ENCODE measurements around the gene SMOC1.

Gene SMOC1

DNA sequence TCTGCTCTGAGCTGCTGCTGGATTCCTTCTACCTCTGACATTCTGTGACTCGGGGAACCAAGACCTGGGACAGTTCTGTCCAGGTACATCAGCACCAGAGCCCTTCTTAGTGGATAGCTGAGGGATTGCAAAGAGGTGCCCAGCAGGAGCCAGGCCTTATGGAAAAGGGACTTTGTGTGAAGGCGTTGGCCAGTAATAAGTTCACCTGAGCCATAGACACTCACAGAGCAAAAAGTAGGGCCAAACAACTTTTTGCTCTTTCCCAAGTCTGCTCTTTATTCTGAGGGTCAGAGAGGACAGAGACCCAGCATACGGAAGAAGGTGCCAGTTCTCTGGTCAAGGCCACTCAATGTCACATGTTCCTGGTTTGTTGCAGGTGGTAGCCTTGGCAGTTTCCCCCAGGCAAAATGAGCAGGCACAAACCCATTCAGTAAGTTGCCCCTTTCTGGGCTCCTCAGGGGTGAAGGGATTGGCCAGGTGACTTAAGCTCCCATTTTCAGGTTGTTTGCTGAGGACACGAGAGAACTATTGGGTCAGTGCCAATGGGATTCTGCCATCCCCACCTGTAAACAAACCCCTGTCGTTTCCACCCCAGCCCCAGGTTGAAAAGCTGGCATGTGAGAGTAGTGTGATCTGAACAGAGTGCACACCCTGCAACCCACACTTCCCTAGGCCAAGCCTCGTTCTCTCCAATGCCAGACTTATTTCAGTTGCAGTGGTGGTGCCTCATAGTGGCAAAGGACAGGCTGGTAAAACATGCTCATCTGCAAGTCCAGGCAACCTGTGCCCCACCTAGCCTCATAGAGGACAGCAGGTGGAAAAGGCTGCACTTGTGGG lies 150.3 kb downstream of the SMOC1 start:
- no peaks in the 10 kb centered on the region for H3K9me3 ChIP-seq (ENCODE audit: insufficient read depth, low read length, severe bottlenecking)
- H4K20me1 ChIP-seq (ENCODE audit: insufficient read depth, low read length), result 0 out of 2 replicates have a peak, but pooled peaks cover 2% of the 10 kb centered on the region
- no peaks in the 10 kb centered on the region for H3K36me3 ChIP-seq (ENCODE audit: insufficient read depth, low read length)
- DNase-seq, result no peak
- H3K27me3 ChIP-seq (ENCODE audit: insufficient read depth, low read length, poor library complexity), result no peaks in the 10 kb centered on the region
- no peak overlapping the region for H3K4me2 ChIP-seq (ENCODE audit: insufficient read depth, low read length)
- no peak overlapping the region for H3K27ac ChIP-seq (ENCODE audit: low read length)
- H3K4me3 ChIP-seq (ENCODE audit: low read depth in 1 of 2, low read length in 2 of 2), result no peak overlapping the region
- ATAC-seq (ENCODE audit: insufficient read depth, low read depth), result no peak
- no peaks in the 10 kb centered on the region for H3K4me1 ChIP-seq (ENCODE audit: insufficient read depth, low read length)
- H3K79me2 ChIP-seq (ENCODE audit: insufficient read depth, low read length), result no peaks in the 10 kb centered on the region
- TF ChIP-seq EZH2 (IDR thresholded peaks at IDR 0.05; ENCODE audit: borderline replicate concordance, low read depth, low read length, severe bottlenecking), result no peak
- TF ChIP-seq, protein P1, sequence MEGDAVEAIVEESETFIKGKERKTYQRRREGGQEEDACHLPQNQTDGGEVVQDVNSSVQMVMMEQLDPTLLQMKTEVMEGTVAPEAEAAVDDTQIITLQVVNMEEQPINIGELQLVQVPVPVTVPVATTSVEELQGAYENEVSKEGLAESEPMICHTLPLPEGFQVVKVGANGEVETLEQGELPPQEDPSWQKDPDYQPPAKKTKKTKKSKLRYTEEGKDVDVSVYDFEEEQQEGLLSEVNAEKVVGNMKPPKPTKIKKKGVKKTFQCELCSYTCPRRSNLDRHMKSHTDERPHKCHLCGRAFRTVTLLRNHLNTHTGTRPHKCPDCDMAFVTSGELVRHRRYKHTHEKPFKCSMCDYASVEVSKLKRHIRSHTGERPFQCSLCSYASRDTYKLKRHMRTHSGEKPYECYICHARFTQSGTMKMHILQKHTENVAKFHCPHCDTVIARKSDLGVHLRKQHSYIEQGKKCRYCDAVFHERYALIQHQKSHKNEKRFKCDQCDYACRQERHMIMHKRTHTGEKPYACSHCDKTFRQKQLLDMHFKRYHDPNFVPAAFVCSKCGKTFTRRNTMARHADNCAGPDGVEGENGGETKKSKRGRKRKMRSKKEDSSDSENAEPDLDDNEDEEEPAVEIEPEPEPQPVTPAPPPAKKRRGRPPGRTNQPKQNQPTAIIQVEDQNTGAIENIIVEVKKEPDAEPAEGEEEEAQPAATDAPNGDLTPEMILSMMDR (IDR thresholded peaks at IDR 0.05; ENCODE audit: borderline replicate concordance, extremely low read depth, low read length, poor library complexity, severe bottlenecking), result no peak
- no peak overlapping the region for H2AFZ ChIP-seq (ENCODE audit: low read depth, low read length)
- no peak overlapping the region for H3K9ac ChIP-seq (ENCODE audit: low read depth, low read length)

DNA sequence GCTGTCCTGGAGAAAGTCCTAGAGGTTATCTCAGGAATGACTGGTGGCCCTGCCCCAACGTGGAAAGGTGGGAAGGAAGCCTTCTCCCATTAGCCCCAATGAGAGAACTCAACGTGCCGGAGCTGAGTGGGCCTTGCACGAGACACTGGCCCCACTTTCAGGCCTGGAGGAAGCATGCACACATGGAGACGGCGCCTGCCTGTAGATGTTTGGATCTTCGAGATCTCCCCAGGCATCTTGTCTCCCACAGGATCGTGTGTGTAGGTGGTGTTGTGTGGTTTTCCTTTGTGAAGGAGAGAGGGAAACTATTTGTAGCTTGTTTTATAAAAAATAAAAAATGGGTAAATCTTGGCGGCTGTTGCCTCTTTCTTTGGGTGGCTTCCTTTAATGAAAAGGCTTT lies 152.8 kb downstream of the SMOC1 start:
- H3K36me3 ChIP-seq (ENCODE audit: insufficient read depth, low read length), result no peaks in the 10 kb centered on the region
- no peaks in the 10 kb centered on the region for H3K27me3 ChIP-seq (ENCODE audit: insufficient read depth, low read length, poor library complexity)
- H3K27ac ChIP-seq (ENCODE audit: low read length), result no peak overlapping the region
- H3K79me2 ChIP-seq (ENCODE audit: insufficient read depth, low read length), result no peaks in the 10 kb centered on the region
- no peak overlapping the region for H3K4me3 ChIP-seq (ENCODE audit: low read depth in 1 of 2, low read length in 2 of 2)
- H3K4me2 ChIP-seq (ENCODE audit: insufficient read depth, low read length), result no peak overlapping the region
- ATAC-seq (ENCODE audit: insufficient read depth, low read depth) (no peak), DNase-seq (no peak)
- H3K9ac ChIP-seq (ENCODE audit: low read depth, low read length), result no peak overlapping the region
- no peaks in the 10 kb centered on the region for H3K9me3 ChIP-seq (ENCODE audit: insufficient read depth, low read length, severe bottlenecking)
- H3K4me1 ChIP-seq (ENCODE audit: insufficient read depth, low read length), result no peaks in the 10 kb centered on the region
- no peak overlapping the region for H2AFZ ChIP-seq (ENCODE audit: low read depth, low read length)
- H4K20me1 ChIP-seq (ENCODE audit: insufficient read depth, low read length), result no peaks in the 10 kb centered on the region
- no peak for TF ChIP-seq EZH2 (IDR thresholded peaks at IDR 0.05; ENCODE audit: borderline replicate concordance, low read depth, low read length, severe bottlenecking)

DNA sequence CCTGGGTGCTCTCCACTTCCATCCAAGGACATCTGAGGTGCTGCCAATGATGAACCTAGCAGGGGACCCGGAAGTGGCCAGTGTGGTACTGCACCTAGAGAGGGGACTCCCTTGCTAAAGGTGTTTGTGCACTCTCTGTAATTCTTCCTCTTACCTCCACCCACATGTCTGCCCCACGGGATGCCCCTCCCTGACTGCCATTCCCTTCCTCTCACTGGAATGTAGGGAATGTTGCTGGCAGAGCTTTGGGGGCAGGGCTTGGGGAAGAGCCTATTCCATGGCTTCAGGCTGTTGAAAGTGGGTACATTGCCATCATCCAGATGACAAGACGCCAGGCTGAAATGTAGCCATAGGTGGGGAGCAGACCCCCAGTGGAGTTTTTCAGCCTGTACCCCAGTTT lies 153.2 kb downstream of the SMOC1 start:
- ATAC-seq (ENCODE audit: insufficient read depth, low read depth), result no peak
- no peak overlapping the region for H3K4me2 ChIP-seq (ENCODE audit: insufficient read depth, low read length)
- H3K27ac ChIP-seq (ENCODE audit: low read length), result no peak overlapping the region
- H3K79me2 ChIP-seq (ENCODE audit: insufficient read depth, low read length), result no peaks in the 10 kb centered on the region
- H3K9me3 ChIP-seq (ENCODE audit: insufficient read depth, low read length, severe bottlenecking), result no peaks in the 10 kb centered on the region
- H2AFZ ChIP-seq (ENCODE audit: low read depth, low read length), result no peak overlapping the region
- H3K9ac ChIP-seq (ENCODE audit: low read depth, low read length), result no peak overlapping the region
- H4K20me1 ChIP-seq (ENCODE audit: insufficient read depth, low read length), result no peaks in the 10 kb centered on the region
- TF ChIP-seq EZH2 (IDR thresholded peaks at IDR 0.05; ENCODE audit: borderline replicate concordance, low read depth, low read length, severe bottlenecking), result no peak
- TF ChIP-seq, protein P1 (IDR thresholded peaks at IDR 0.05; ENCODE audit: borderline replicate concordance, extremely low read depth, low read length, poor library complexity, severe bottlenecking), result no peak
- no peaks in the 10 kb centered on the region for H3K36me3 ChIP-seq (ENCODE audit: insufficient read depth, low read length)
- H3K4me3 ChIP-seq (ENCODE audit: low read depth in 1 of 2, low read length in 2 of 2), result no peak overlapping the region
- no peaks in the 10 kb centered on the region for H3K27me3 ChIP-seq (ENCODE audit: insufficient read depth, low read length, poor library complexity)
- H3K4me1 ChIP-seq (ENCODE audit: insufficient read depth, low read length), result no peaks in the 10 kb centered on the region
- DNase-seq, result no peak

DNA sequence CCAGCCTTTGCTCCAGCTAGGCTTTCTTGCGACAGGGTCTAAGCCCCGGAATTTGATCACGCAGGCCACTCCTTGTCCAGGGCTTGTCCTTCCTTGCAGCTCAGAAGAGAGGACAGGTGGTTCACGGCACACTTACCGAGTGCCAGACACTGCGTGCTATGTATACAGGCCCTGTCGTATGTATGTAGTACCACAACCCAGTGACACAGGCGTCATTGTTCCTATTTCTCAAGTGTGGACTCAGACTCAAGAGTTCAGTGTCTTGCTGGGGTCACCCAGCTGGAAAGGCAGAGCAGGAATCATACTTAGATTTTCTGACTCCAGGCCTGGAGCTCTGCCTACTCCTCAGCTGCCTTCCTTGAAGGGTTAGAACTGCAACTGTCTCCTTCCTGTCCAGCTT lies 153.9 kb downstream of the SMOC1 start:
- H3K36me3 ChIP-seq (ENCODE audit: insufficient read depth, low read length), result no peaks in the 10 kb centered on the region
- TF ChIP-seq, protein P1 (IDR thresholded peaks at IDR 0.05; ENCODE audit: borderline replicate concordance, extremely low read depth, low read length, poor library complexity, severe bottlenecking), result no peak
- TF ChIP-seq EZH2 (IDR thresholded peaks at IDR 0.05; ENCODE audit: borderline replicate concordance, low read depth, low read length, severe bottlenecking), result no peak
- ATAC-seq (ENCODE audit: insufficient read depth, low read depth), result no peak
- H3K79me2 ChIP-seq (ENCODE audit: insufficient read depth, low read length), result no peaks in the 10 kb centered on the region
- H2AFZ ChIP-seq (ENCODE audit: low read depth, low read length), result no peak overlapping the region
- H3K4me3 ChIP-seq (ENCODE audit: low read depth in 1 of 2, low read length in 2 of 2), result no peak overlapping the region
- no peaks in the 10 kb centered on the region for H3K27me3 ChIP-seq (ENCODE audit: insufficient read depth, low read length, poor library complexity)
- H3K4me2 ChIP-seq (ENCODE audit: insufficient read depth, low read length), result no peak overlapping the region
- H4K20me1 ChIP-seq (ENCODE audit: insufficient read depth, low read length), result no peaks in the 10 kb centered on the region
- no peaks in the 10 kb centered on the region for H3K9me3 ChIP-seq (ENCODE audit: insufficient read depth, low read length, severe bottlenecking)
- H3K9ac ChIP-seq (ENCODE audit: low read depth, low read length), result no peak overlapping the region
- H3K27ac ChIP-seq (ENCODE audit: low read length), result no peak overlapping the region
- H3K4me1 ChIP-seq (ENCODE audit: insufficient read depth, low read length), result no peaks in the 10 kb centered on the region
- DNase-seq, result no peak
